GM18907 (cell line): Measurements from ENCODE around the gene HABP2.

Source experiments
- ATAC-seq: cut with Tn5 transposase; IDR thresholded peaks from one replicate; pipeline ENCODE4 v1.9.1; 2021; ENCODE audit warnings: mild to moderate bottlenecking, moderate library complexity; ENCODE audit not compliant: unreplicated experiment

The HABP2 gene

GRCh38 chr10:113552701-113553100 is at the start of gene HABP2:
TSS of gene HABP2 (plus strand) at chr10:113553053. CDS start at chr10:113553122, 69 bp downstream.
- ATAC-seq: no peak

GRCh38 chr10:113503930-113504329 is 48.9 kb upstream of the HABP2 start:
- no peak for ATAC-seq

GRCh38 chr10:113504423-113504822 is 48.4 kb upstream of the HABP2 start:
- no peak for ATAC-seq

- ATAC-seq: no peak
These were observed 46.4 kb upstream of the HABP2 start for GRCh38 chr10:113506476-113506875.

- ATAC-seq: no peak
These were observed 41.4 kb upstream of the HABP2 start for GRCh38 chr10:113511419-113511818.

- no peak for ATAC-seq
These were observed 37.7 kb upstream of the HABP2 start for GRCh38 chr10:113515161-113515560.

- no peak for ATAC-seq
These were observed 37.3 kb upstream of the HABP2 start for GRCh38 chr10:113515601-113516000.

GRCh38 chr10:113516061-113516460 is 36.8 kb upstream of the HABP2 start:
- no peak for ATAC-seq

- no peak for ATAC-seq
These were observed 35.5 kb upstream of the HABP2 start for GRCh38 chr10:113517165-113517900.

- ATAC-seq: no peak
These were observed 35.0 kb upstream of the HABP2 start for GRCh38 chr10:113517901-113518260.

- ATAC-seq: no peak
These were observed 34.4 kb upstream of the HABP2 start for GRCh38 chr10:113518415-113518814.

GRCh38 chr10:113518816-113519591 is 33.8 kb upstream of the HABP2 start:
- no peak for ATAC-seq

- ATAC-seq: no peak
These were observed 33.2 kb upstream of the HABP2 start for GRCh38 chr10:113519681-113520115.

- ATAC-seq: no peak
These were observed 32.6 kb upstream of the HABP2 start for GRCh38 chr10:113520261-113520660.

- peak; percentile 76 for ATAC-seq
These were observed 32.0 kb upstream of the HABP2 start for GRCh38 chr10:113520690-113521474.

GRCh38 chr10:113521475-113521795 is 31.4 kb upstream of the HABP2 start:
- ATAC-seq: no peak

GRCh38 chr10:113522460-113522859 is 30.4 kb upstream of the HABP2 start:
- no peak for ATAC-seq

- no peak for ATAC-seq
These were observed 29.8 kb upstream of the HABP2 start for GRCh38 chr10:113523071-113523470.

GRCh38 chr10:113523628-113524027 is 29.2 kb upstream of the HABP2 start:
- ATAC-seq: no peak

- ATAC-seq: no peak
These were observed 28.7 kb upstream of the HABP2 start for GRCh38 chr10:113524120-113524519.
